AG04450 (cell line): ENCODE data around the gene TMEM181. TPM values are rescaled to one million over a fixed set of nuclear protein-coding genes. Genes with fewer than 3 reads are reported as not detected.
A peak's percentile ranks its signal among the peaks of the same experiment; 100 is the strongest.
"Not testable (repeated sequence)": the region's sequence is repeated elsewhere in the genome, so short reads cannot be mapped to it uniquely, and the experiment has no call there.

ENCODE experiments used
- CTCF ChIA-PET: fragments of 300-600, 350-600 bp; formaldehyde crosslinking; extraction: SDS; loops from one replicate; lab custom pipeline; 2022; ENCODE audit warnings: antibody characterized with exemption, inconsistent platforms; lab: Charles Lee
- POLR2A ChIA-PET: fragments of 350-600 bp; formaldehyde crosslinking; extraction: SDS; loops from one replicate; lab custom pipeline; 2021; ENCODE audit warnings: antibody characterized with exemption, inconsistent platforms; lab: Yijun Ruan, JAX
- DNase-seq: peaks from one replicate; pipeline ENCODE4 v3.0.0-alpha.2; 2011; ENCODE audit warnings: low read depth, low spot score
- H3K27ac ChIP-seq: one replicate; pipeline ENCODE4 v1.5.1; 2012; ENCODE audit warnings: low read depth, low read length, control low read depth
- H3K27me3 ChIP-seq: one replicate; pipeline ENCODE4 v1.6.0; 2012; ENCODE audit warnings: low read length; ENCODE audit not compliant: control insufficient read depth, insufficient read depth
- H3K4me3 ChIP-seq: 2 replicates; pipeline ENCODE4 v1.5.1; 2011; ENCODE audit warnings: mild to moderate bottlenecking, low read depth, low read length, control low read depth
- H3K9me3 ChIP-seq: 2 replicates; pipeline ENCODE4 v1.5.1; 2012; ENCODE audit warnings: low read length; ENCODE audit not compliant: control insufficient read depth, insufficient read depth
- polyA plus RNA-seq: library from polyadenylated mRNA; depleted of rRNA; stranded (reverse); fragments of >200 nt; gene quantifications from 2 replicates; pipeline ENCODE4 v1.2.3, GENCODE V29; 2011
- TF ChIP-seq, protein P1 (sequence below): IDR thresholded peaks from 2 replicates; pipeline ENCODE4 v1.5.1; 2011; ENCODE audit warnings: low read depth, low read length, control low read depth, inconsistent platforms

The TMEM181 gene
- polyA plus RNA-seq, 1 experiment, result 44.1 TPM

DNA sequence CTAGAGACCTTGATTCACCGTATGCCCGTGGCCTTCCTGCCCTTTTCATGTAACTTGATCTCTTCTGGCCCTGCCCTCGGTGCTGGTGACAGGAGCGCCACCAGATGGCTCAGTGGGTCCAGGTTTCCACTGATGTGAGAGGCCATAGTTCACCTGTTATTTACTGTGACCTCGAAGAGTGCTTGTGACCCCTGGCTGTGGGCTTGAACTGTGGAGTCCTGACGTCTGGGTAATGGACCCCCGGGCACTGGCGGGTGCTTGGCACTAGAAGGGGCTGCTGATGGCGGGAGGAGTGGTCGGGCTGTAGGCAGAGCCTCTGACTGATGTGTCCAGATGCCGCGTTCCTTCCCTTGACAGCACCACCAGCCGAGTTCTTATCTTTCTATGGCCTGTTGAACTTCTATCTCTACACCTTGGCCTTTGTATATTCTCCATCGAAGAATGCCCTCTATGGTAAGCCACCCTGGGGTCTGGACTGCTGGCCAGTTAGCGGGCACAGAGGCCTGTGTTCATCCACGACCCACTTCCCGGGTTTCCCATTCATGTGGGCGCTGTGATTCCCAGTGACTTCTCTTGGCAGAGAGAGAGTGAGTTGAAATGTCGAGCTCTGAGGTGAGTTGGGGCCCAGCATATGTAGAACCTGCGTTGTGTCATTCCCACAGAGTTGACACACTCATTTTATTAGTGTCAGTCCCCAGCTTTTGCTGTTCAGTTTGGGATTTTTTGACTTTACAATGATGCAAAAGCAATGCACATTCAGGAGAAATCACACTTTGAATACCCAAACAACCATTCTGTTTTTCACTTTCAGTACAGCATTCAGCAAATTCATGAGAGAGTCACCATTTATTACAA is 69.7 kb downstream of the TMEM181 start:
- no peaks in the 10 kb centered on the region for H3K27me3 ChIP-seq
- H3K4me3 ChIP-seq, result no peak overlapping the region
- no peak for DNase-seq
- peak overlapping the region; percentile 21 for H3K27ac ChIP-seq
- no peaks in the 10 kb centered on the region for H3K9me3 ChIP-seq
- TF ChIP-seq, protein P1, sequence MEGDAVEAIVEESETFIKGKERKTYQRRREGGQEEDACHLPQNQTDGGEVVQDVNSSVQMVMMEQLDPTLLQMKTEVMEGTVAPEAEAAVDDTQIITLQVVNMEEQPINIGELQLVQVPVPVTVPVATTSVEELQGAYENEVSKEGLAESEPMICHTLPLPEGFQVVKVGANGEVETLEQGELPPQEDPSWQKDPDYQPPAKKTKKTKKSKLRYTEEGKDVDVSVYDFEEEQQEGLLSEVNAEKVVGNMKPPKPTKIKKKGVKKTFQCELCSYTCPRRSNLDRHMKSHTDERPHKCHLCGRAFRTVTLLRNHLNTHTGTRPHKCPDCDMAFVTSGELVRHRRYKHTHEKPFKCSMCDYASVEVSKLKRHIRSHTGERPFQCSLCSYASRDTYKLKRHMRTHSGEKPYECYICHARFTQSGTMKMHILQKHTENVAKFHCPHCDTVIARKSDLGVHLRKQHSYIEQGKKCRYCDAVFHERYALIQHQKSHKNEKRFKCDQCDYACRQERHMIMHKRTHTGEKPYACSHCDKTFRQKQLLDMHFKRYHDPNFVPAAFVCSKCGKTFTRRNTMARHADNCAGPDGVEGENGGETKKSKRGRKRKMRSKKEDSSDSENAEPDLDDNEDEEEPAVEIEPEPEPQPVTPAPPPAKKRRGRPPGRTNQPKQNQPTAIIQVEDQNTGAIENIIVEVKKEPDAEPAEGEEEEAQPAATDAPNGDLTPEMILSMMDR, result no peak
- ChIA-PET CTCF (interaction anchor here (1.2 to 2.5 kb wide), 3 partner anchors 24 to 62 kb away, joined by 3 to 10 read pairs (median 3); no protein-coding TSS in a partner anchor), POLR2A (interaction anchor here (1.4 kb wide), 1 partner anchor 9 kb away, joined by 3 read pairs; no protein-coding TSS in a partner anchor)

DNA sequence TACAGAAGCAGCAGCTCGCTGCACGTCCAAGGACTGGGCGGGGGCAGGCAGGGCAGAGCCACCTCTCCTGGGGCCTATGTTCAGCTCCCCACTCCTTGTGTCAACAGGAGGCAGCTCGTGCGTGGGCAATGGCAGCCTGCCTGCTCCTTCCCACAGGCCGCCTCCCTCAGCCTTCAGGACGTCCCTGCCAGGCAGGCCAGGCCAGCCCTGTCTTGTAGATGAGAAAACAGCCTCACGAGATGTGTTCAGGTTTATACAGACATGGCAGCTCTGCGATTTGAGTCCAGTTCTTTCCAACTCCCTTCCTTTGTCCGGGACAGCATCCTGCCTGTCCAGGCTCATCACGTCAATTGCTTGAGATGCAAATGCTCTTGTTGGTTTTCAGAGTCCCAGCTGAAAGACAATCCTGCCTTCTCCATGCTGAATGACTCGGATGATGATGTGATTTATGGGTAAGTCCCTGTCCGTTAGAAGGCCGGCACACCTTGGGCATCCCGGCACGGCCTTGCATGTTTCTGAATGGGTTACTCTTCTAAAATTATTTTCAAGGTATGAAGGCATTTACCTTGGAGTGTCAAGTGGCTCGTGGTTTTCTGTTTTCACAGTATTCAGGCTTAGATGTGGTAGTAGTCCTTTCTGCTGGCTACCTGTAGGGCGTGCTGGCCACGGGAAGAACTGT is 71.2 kb downstream of the TMEM181 start:
- POLR2A ChIA-PET, result interaction anchor here (1.4 to 1.7 kb wide), 2 partner anchors 10 to 13 kb away, joined by 3 to 8 read pairs; partner anchors contain the start of gene DYNLT1

DNA sequence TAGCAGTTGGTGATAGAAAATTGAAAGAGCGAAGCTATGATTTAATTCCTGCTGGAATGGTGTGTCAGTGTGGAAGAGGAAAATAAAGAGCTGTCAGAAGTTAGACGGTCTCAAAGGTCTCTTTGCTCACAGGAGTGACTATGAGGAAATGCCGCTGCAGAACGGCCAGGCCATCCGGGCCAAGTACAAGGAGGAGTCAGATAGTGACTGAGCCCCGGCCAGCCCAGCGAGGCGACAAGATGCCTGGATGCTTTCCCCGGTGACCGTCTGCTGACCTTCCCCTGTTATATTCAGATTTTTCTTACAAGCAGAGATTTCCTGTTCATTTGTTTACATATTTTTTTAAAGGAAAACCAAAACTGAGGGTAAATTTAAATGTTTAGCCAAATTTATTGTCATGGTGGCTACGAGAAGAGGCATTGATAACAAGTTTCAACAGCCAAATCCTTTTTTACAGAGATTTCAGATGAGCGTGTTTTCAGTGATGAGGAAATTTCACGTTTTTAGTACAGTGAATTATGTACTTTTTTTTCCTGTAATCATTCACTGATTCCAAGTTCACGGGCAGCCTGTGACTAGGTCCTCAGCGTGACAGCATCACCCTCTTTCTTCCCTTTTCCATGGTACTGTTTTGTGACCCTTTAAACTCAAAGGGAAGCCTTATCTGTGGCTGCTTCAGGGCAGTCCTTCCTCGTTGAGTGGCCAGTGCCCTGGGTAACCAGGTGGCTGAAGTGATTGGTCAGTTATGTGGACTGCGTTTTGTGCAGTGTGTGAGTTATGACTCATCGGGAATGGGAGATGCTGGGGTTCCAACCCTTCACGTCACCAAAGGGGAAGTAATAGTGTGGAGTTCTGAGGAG is 72.0 kb downstream of the TMEM181 start:
- CTCF ChIA-PET, result interaction anchor here (1.0 to 2.5 kb wide), 2 partner anchors 59 to 411 kb away, joined by 4 to 8 read pairs; no protein-coding TSS in a partner anchor
- 0 out of 2 replicates have a peak overlapping the region, but pooled peaks have one; percentile 11 for H3K4me3 ChIP-seq
- H3K9me3 ChIP-seq, result no peaks in the 10 kb centered on the region
- H3K27ac ChIP-seq, result peak overlapping the region; percentile 82
- peak; percentile 74 for DNase-seq
- POLR2A ChIA-PET, result interaction anchor here (1.7 kb wide), 1 partner anchor 12 kb away, joined by 8 read pairs; the partner anchor contains the start of gene DYNLT1
- H3K27me3 ChIP-seq, result no peaks in the 10 kb centered on the region
- TF ChIP-seq, protein P1, result no peak

More for the DNA sequence above, 71.2 kb downstream of the TMEM181 start:
- CTCF ChIA-PET, result interaction anchor here (1.0 to 2.5 kb wide), 5 partner anchors 25 to 410 kb away, joined by 3 to 10 read pairs (median 4); no protein-coding TSS in a partner anchor
- H3K27ac ChIP-seq, result peak overlapping the region; percentile 82
- TF ChIP-seq, protein P1, result no peak
- no peaks in the 10 kb centered on the region for H3K9me3 ChIP-seq
- no peak overlapping the region for H3K4me3 ChIP-seq
- no peak for DNase-seq
- H3K27me3 ChIP-seq, result no peaks in the 10 kb centered on the region

DNA sequence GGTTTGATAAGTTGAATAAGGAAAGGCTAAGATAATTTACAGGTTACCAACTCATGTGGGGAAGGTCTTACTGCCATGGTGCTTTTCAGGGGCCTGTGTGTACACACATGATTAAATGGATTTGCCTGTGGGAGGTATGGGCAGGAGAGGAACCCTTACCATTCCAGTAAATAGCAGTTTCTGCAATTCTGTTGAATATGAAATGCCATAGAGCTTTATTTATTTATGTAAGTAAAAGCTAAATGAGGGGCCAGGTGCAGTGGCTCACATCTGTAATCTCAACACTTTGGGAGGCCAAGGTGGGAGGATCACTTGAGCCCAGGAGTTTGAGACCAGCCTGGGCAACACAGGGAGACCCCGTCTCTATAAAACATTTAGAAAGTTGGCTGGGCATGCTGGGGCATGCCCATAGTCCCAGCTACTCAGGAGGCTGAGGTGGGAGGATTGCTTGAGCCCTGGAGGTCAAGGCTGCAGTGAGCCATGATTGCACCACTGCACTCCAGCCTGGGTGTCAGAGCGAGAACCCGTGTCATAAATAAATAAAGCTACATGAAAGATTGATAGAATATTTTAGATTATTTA is 72.7 kb downstream of the TMEM181 start:
- H3K9me3 ChIP-seq, POLR2A ChIA-PET, H3K27me3 ChIP-seq, H3K4me3 ChIP-seq, DNase-seq: not testable (repeated sequence)
- CTCF ChIA-PET, result interaction anchor here (2.5 kb wide), 1 partner anchor 411 kb away, joined by 8 read pairs; no protein-coding TSS in a partner anchor
- H3K27ac ChIP-seq, result peak overlapping the region; percentile 82
